Mesenteric fat pad (tissue), 1 donor: ENCODE results near the gene SYNE2. TPM values are rescaled to one million over a fixed set of nuclear protein-coding genes. Genes with fewer than 3 reads are reported as not detected.

Experiments
- DNase-seq: peaks from one replicate; pipeline ENCODE4 v3.0.0-alpha.2; 2020; ENCODE audit warnings: low spot score
- microRNA-seq: library from miRNA; unstranded; fragments of <30 nt; microRNA quantifications from one replicate; pipeline ENCODE4 v1.2.0, GENCODE V29; 2020; ENCODE audit warnings: borderline number of aligned reads
- total RNA-seq: library from RNA; stranded (reverse); fragmentation: NEBNext Ultra II Directional; extraction: Animal tissue kit (Norgen Biotek cat#: 25700); gene quantifications from one replicate; pipeline ENCODE4 v1.2.1, GENCODE V29; 2021
- donor health status: DM: yes; HTN: yes; CAD: no.

The SYNE2 gene
- total RNA-seq, 1 donor from 2014 or later: 267 TPM

- DNase-seq: no peak
Measured at GRCh38 chr14:64238631-64239030, 385.8 kb downstream of the SYNE2 start.

GRCh38 chr14:64244279-64244678 is 391.5 kb downstream of the SYNE2 start:
- DNase-seq: no peak

- no peak for DNase-seq
Measured at GRCh38 chr14:64245491-64245890, 392.7 kb downstream of the SYNE2 start.

- no peak for DNase-seq
Measured at GRCh38 chr14:64246688-64247087, 393.9 kb downstream of the SYNE2 start.

GRCh38 chr14:64247195-64247594 is 394.4 kb downstream of the SYNE2 start:
- DNase-seq: no peak

GRCh38 chr14:64248689-64249088 is 395.9 kb downstream of the SYNE2 start:
- no peak for DNase-seq

- DNase-seq: no peak
Measured at GRCh38 chr14:64249363-64249762, 396.6 kb downstream of the SYNE2 start.

GRCh38 chr14:64253672-64254071 is 400.9 kb downstream of the SYNE2 start:
- no peak for DNase-seq

- no peak for DNase-seq
Measured at GRCh38 chr14:64255756-64256155, 403.0 kb downstream of the SYNE2 start.

GRCh38 chr14:64260418-64260817 is 407.6 kb downstream of the SYNE2 start:
- DNase-seq: no peak

GRCh38 chr14:64265222-64265621 is 412.4 kb downstream of the SYNE2 start:
- DNase-seq: no peak

- no peak for DNase-seq
Measured at GRCh38 chr14:64266239-64266638, 413.4 kb downstream of the SYNE2 start.

GRCh38 chr14:64272019-64272418 is 419.2 kb downstream of the SYNE2 start:
- no peak for DNase-seq

Small RNA genes lying within 50 kb of the gene (microRNA-seq; reads per million reads assigned to microRNA genes)
- not detected for gene MIR548H1

Other genes with a start within 250 kb of the SYNE2 start
- gene WDR89, start 211.1 kb upstream of the SYNE2 start, total RNA-seq: 9.0 TPM
- 20.2 TPM for gene SGPP1, start 124.9 kb upstream of the SYNE2 start, total RNA-seq